GDM1 (cell line): ENCODE results near the gene MKRN2.
A peak's percentile ranks its signal among the peaks of the same experiment; 100 is the strongest.
"Not testable (repeated sequence)": the region's sequence is repeated elsewhere in the genome, so short reads cannot be mapped to it uniquely, and the experiment has no call there.

ENCODE experiments used
- DNase-seq: peaks from one replicate; lab custom pipeline; 2025; lab: John Stamatoyannopoulos, UW

The MKRN2 gene, protein sequence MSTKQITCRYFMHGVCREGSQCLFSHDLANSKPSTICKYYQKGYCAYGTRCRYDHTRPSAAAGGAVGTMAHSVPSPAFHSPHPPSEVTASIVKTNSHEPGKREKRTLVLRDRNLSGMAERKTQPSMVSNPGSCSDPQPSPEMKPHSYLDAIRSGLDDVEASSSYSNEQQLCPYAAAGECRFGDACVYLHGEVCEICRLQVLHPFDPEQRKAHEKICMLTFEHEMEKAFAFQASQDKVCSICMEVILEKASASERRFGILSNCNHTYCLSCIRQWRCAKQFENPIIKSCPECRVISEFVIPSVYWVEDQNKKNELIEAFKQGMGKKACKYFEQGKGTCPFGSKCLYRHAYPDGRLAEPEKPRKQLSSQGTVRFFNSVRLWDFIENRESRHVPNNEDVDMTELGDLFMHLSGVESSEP

DNA sequence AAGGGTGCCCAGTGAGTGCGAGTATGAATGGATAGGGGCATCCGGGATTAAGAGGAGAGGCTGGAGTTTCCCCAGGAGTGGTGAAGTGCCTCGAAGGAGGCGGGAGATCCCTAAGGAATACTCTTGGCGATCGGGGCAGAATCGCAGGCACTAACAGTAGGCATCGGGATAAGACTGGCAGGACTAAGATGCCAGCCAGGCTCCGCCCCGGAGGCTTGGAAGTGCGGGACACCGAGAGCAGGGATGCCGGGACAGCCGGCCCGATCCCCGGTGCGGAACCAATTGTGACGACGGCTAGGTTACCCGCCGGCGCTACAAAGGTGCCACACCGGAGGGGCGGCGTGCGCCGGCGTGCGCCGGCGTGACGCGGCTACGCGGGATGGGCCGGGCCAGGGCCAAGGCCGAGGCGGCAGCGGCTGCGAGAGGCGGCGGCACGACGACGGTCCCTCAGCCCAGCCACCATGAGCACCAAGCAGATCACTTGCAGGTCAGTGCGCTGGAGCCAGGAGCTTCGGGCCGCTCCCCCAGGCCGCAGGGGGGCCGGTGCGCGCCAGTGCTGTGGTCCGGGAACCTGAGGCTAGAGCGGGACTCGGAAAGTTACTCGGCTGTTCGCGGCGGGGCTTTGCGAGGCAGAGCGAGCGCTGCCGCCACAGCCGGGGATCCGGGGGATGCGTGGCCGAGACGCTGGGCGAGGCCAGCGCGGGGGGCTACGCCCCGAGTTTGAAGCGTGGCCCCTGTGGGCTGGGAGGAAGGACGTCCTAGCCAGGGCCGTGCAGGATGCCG, at the start of gene MKRN2:
Gene MKRN2, plus strand, starts transcription at position 398 of the 783 bp plus-strand sequence. Its CDS starts 64 bp downstream, at position 462.
- peak; percentile 86 for DNase-seq

DNA sequence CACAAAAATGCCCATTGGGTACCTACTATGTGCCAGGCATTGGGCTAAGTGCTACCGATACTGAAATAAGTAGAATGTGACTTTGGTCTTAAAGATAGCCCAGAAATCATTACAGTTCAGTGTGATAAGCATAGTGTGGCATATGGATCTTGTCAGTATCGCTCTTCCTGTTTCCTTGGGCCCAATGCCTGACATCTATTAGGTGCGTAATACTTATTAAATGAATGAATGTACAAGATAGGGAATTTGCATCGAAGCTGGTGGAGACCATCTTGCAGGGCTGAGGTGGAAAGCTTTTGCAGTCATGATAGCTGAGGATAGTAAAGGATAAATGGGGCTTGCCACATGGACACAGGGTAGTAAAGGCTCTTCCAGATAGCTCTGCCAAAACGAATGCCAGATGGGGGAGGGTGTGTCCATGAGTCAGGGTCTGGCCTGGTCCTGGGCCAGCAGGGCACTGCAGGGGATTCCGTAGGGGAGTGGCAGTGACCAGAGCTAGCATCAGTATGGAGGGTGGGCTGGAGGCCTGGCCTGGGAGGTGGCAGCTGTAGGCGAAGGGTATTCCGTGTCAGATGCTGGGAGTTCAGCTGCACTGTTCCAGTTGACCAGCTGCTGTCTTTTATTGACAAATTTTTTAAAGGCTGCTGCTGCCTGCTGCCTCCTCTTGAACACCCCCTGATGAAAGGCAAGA, 49.2 kb upstream of the MKRN2 start:
- DNase-seq = no peak

DNA sequence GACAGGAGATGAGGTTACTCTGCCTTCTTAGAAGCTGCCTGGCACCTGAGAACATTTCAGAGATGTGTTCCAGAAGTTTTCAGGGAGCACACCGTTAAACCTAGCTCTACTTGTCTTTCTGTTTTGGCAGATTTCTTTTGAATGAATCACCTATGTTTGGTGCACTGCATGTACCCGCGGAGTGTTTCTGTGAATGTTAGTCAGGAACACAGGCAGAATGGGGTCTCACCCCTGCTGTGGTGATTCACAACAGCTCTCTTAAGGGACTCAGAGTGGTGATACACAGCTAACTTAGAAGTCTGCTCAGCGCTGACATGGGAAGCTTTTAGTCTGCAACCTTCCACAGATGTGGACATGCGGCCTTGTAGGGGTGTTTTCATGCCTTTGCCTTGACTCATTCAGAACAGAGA, 48.6 kb upstream of the MKRN2 start:
- no peak for DNase-seq

DNA sequence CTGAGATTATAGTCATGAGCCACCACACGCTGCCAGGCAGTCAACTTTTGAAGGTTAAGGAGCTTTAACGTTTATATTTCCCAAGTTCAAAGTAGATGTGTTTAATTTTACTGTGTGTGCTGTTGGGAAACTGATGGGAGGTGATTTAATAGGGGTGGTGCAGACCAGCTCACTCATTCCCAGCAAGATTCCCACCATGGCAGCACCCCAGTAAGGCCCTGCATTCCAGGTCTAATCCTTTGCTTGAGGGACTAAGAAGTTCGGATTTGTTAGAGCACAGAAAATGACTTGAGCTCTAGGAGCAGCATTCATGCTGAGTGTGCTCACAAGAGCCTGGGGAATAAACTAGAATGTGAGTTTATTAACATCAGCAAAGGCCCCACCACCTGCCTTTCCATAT, 47.4 kb upstream of the MKRN2 start:
- DNase-seq = no peak

DNA sequence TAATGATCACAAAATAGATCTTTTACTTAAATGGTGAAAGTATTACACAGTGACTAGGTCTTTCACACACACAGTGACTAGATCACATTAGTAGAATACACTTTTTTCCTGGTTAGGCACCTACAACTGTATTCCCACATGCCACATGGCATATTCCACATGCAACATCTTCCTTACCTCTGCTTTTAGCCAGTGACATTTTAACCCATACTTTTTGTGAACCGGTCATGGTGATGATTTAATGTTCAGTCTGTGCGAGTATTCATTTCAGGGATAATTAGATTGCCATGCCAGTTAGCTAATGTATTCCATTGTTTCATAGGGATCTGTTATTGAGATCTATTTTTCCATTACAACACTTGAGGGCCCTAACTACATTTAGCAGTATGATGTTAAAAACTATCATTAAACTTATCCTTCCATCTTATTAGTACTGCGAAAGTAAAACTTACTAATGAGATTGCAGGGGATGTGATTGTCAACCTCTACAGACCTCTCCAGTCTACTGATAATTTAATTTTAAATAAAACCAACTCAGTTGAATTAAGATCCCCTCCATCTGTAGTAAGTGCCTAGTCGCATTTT, 44.3 kb upstream of the MKRN2 start:
- DNase-seq = no peak

DNA sequence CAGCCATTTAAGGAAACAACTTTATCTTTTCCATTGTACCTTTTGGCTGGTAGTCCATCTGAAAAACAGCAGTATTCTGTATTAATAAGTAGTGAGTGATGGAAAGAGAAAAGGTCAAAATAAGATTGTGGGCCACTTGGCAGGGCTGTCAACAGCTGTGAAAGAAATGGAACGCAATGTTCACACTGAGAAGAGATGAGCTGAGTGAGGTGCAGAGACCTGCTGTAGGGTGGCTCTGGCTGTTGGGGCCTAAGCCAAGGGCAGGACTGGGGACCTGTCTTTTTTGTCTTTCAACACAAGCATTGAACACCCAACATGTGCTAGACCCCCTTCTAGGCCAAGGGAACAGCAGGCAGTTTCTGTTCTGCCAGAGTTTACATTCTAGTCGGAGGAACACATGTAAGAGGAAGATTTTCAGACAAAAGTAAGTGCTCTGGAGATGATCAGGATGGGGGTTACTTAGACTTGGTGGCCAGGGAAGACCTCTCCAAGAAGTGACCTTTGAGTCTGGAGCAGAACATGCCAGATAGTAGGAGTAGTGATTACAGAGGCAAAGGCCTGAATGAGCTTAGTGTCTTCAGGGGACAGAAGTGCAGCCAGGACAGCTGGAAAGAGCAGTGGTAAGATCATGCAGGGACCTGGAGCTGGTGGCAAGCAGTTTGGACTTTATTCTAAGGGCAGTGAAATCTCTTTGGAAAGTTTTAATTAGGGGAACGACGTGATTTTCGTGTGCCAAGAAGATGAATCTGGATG, 43.0 kb upstream of the MKRN2 start:
- DNase-seq = no peak

DNA sequence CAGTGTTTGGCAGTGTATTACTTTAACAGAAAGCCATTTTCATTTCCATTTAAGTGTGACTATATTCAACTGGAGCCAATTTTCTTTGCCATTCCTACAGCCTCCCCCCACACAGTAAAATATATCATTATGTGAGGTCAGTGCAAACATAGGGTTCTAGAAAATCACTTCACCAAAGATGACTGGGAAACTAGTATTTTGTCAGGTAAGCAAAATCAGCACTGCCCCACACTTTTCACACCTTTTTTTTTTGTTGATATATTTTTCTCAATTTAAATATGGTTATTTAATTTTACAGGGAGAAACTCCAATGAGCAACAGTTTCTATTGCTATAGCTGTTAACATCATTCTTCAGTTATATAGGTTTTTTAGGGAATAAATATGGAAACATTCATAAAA, 41.3 kb upstream of the MKRN2 start:
- DNase-seq = no peak

DNA sequence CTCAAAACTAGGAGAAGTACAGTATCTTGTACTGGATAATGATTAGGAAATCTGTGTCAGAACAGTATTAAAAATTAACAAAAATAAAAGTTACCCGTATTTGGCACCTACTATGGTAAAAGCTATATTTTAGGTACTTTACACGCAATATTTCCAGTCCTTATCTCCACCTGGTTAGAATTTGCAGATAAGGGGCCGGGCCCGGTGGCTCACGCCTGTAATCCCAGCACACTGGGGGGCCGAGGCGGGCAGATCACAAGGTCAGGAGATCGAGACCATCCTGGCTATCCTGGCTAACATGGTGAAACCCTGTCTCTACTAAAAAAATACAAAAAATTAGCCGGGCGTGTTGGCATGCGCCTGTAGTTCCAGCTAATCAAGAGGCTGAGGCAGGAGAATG, 40.0 kb upstream of the MKRN2 start:
- DNase-seq = no peak

DNA sequence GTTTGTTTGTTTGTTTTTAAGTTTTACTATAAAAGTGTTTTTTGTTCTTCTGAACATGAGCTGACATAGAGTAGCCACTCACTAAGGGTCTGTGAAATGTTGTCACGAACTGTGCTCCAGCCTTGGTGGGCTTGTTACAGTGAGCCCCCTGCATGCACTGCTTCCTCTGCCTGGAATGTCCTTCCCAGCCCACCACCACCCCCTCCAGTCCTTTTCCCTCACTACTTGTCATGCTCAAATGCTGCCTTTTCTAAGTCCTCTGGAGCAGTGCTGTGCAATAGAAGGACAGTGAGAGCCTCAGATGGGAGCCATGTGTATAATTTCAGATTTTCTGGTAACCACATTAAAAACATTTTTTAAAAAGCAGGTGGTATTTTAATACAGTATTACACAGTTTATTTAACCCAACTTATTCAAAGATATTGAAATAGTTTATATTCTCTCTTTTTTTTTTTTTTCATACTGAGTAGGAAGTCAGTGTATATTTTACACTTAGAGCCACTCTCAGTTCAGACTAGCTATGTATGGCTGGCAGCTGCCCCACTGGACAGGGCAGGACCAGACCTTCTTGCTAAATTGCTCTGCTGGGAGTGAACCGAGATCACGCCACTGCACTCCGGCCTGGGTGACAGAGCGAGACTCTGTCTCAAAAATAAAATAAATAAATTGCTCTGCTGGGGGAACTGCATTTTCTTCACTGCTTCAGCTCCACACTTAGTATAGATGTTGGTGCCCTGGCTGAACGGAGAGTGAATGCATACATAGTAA, 38.4 kb upstream of the MKRN2 start:
- no peak for DNase-seq

DNA sequence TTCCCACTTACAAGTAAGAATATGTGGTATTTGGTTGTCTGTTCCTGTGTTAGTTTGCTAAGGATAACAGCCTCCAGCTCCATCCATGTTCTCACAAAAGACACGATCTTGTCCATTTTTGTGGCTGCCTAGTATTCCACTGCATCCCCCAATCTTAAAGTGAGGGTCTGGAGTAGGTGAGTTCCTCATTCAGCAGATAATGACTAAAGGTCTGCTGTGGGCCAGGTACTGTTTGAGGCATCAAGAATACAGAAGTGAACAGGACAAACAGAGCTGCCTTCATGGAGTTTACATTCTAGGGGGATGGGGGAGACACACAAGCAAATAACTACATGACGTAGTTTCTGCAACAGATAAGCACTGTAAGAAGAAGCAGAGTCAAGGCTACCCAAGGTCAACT, 35.9 kb upstream of the MKRN2 start:
- DNase-seq = no peak

DNA sequence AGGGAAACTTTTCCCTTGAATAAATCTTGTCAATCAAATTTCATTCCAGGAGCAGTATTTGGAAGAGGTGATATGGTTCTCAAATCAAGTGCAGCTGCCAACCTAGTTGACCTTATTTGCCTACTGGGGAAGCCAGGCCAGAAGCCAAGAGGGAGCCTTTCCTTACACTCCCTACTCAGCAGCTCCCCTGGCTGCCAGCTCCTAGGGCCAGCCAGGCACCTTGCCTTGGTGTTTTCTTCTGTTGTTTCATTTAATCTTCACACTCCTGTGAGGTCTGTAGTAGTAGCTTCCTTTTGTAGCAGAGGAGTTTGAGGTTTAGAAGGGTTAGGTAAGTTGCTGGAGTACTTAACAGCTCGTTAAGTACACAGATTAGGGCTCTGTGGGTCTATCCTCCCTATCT, 34.2 kb upstream of the MKRN2 start:
- DNase-seq = no peak

DNA sequence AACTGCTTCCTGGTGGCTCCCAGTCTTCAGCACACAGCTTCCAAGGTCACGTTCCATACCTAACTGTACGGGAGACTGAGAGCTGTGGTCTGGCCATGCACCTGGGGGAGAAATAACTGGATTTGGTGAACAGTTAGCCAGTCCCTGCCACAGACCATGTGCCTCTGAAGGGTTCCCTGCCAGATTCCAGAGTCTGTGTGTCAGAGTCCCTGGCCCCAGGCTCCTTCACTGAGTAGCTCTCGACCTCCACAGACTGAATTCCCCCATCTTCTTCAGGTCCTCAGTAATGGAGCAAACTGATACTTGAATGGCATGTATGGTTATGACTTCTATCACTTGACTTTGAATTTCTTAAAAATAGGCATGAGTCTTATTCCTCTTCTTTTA, 29.1 kb upstream of the MKRN2 start:
- DNase-seq = no peak

DNA sequence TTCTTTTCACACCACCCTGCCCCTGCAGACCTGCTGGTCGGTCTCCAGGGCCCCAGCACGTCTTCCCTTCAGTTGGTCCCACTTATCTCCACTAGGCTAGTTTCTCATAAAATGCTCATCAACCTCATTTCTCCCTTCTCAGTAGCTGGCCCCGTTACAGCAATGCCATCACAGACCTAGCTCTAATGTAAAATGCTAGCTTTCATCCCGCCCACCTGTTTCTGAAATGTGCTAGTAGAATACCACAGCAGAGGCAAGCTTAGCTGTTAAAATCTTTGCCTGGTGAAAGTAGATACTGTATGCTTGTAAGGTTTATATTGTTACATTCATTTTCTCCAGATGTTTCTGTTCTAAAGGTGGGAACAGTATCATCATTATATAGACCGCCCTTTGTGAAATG, 24.7 kb upstream of the MKRN2 start:
- DNase-seq = no peak

DNA sequence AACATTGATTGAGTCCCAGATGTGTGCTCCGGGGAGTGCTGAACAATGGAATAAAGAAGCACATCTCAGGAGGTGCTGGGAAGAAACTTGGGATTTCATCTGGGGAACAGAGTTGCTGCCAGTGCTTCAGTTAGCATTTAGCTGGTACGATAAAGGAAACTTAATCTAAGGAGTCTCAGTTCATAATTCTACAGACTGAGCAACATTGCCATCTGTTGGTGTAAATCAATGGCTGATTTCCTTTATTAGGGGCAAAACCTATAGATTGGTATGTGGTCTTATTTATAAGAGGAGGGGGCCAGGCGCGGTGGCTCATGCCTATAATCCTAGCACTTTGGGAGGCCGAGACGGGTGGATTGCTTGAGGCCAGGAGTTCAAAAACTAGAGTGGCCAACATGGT, 20.5 kb upstream of the MKRN2 start:
- DNase-seq = no peak

DNA sequence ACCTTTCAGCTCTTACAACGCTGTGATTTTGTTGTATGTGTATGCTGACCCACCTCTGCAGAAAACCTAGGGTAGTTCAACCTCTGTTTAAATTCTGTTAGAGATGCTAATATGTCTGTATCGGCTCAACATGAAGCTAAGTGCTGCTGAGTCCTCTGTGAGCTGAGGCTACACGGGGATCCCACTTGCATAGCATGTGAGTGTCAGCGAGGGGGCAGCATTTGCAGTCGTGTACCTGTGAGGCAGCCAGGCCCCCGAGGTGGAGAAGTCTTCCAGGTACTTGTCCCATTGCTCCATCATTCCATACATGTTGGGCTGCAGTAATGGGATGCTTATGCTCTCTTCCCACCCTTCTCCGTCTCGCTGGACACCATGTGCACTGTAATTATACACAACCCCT, 15.3 kb upstream of the MKRN2 start:
- no peak for DNase-seq

DNA sequence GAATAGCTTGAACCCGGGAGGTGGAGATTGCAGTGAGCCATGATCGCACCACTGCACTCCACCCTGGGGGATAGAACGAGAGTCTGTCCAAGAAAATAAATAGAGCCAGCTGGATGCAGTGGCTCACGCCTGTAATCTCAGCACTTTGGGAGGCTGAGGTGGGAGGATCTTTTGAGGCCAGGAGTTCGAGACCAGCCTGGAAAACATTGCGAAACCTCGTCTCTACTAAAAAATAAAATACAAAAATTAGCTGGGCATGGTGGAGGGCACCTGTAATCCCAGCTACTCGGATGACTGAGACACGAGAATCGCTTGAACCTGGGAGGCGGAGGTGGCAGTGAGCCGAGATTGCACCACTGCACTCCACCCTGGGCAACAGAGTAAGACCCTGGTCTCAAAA, 13.4 kb upstream of the MKRN2 start:
- DNase-seq = not testable (repeated sequence)

DNA sequence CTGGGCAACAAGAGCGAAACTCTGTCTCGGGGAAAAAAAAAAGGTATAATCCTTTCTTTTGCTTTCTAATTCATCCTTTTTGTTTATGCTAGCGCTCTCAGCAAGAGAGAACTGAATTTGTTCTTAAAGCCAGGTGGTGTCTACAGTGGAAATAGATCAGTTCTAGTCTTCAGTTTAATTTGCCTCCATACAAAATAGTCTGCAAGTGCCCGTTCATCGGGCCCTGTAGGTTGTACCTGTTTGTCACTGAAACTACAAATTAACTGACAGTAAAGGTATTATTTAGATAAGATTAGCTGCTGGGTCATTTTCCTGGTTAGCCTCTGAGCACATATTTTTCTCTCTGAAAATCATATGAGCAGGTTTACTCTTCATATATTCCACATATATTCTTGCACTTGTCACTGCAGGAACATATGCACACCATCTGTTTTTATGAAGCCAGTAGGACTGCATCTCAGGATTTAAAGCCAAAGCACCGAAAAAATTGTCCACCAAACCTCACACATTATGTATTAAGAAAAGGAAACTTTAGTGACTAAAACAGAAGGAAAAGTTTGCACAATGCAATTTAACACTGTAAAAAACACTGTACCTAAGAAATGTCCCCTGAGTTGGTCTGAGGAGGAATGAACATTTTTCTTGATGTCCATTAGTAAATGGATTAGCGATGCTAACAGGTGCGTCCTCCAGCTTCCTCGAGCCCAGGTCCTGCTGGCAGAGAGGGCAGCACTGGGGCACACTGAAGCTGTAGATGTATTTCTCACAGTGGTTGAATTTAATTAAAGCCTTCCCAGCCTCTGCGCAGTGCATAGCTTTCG, 12.0 kb upstream of the MKRN2 start:
- DNase-seq = no peak

DNA sequence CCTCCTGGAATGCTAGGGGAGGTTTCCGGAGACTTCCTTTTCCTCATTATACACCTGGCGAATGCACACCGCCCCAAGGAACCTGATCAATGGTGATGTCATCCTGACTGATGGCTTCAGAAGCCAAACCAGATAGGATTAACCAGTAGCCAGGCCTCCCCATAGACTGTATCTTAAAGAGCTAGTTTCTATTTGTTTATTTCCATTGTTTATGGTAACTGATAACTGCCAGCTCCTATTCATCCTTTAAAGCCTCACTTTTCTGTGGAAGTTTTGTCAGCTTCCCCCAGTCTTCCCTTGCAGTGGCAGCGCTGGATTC, 11.5 kb upstream of the MKRN2 start, which contains the start of gene MKRN2OS:
Gene MKRN2OS, minus strand, starts transcription at position 27 of the 319 bp plus-strand sequence. CDS start 35 bp downstream, outside the sequence.
- no peak for DNase-seq

DNA sequence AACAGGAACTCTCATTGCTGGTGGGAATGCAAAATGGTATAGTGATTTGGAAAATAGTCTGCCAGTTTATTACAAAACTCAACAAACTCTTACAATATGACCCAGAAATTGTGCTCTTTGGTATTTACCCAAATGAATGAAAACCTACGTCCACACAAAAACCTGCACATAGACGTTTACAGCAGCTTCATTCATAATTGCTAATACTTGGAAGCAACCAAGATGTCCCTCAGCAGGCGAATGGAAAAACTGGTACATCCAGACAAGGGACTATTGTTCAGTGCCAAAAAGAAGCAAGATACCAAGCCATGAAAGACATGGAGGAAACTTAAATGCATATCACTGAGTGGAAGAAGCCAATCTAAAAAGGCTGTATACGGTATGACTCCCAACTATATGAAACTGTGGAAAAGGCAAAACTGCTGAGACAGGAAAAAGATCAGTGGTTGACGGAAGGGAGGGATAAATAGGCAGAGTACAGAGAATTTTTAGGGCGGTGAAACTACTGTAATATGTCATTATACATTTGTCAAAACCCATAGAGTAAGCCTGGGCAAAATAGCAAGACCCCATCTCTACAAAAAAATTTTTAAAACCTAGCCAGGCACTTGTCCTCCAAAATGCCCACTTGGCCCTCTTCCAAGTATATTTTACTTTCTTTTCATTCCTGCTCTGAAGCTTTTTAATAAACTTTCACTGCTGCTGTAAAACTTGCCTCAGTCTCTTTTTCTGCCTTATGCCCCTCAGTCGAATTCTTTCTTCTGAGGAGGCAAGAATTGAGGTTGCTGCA, 6.7 kb upstream of the MKRN2 start:
- DNase-seq = no peak
